K562 (cell line): Measurements from ENCODE around the gene TAF4. TPM values are rescaled to one million over a fixed set of nuclear protein-coding genes. Genes with fewer than 3 reads are reported as not detected.

Source experiments
- MCM7 ChIP-seq, 2 experiments: fragments of 450-650 bp; IDR thresholded peaks; 2 replicates each; pipeline ENCODE4 v1.6.1; 2016 to 2018
- POLR3G ChIP-seq: IDR thresholded peaks from 2 replicates; pipeline ENCODE4 v1.6.1; 2011; ENCODE audit not compliant: insufficient read length, insufficient replicate concordance; ENCODE audit errors: extremely low read depth
- PYGO2 ChIP-seq: fragments of 450-650 bp; IDR thresholded peaks from 2 replicates; pipeline ENCODE4 v1.6.1; 2016; ENCODE audit warnings: mild to moderate bottlenecking, missing genetic modification characterization, moderate library complexity, missing compliant biosample characterization
- polyA plus RNA-seq, 8 experiments: library from polyadenylated mRNA; depleted of rRNA in 4 of 8; stranded (reverse) in 5 of 8; unstranded in 3 of 8; fragments of >200 nt; fragmentation: Nextera tagmentation in 2 of 8; fragmentation: Illumina TruSeq in 1 of 8; extraction: Ambion mirVana in 2 of 8; extraction: Trizol in 1 of 8; gene quantifications; 2 replicates each; pipeline versions ENCODE4 v1.2.1 to v1.2.3, GENCODE V29; 2011 to 2014; ENCODE audit warnings: inconsistent platforms in 1 of 8, missing spikeins in 1 of 8
- total RNA-seq, 7 experiments: library from RNA; depleted of rRNA in 6 of 7; stranded (reverse); fragments of >200 nt in 6 of 7; fragmentation: Illumina TruSeq in 2 of 7; extraction: Trizol in 2 of 7; gene quantifications; 2 replicates each; pipeline versions ENCODE4 v1.2.1 to v1.2.3, GENCODE V29; 2011 to 2021; ENCODE audit warnings: low replicate concordance in 1 of 7
- TF ChIP-seq, protein P1 (sequence below), 2 experiments: fragments of 450-650 bp; IDR thresholded peaks; 2 replicates each; pipeline ENCODE4 v1.6.1; 2016; ENCODE audit warnings: mild to moderate bottlenecking in 2 of 2, borderline replicate concordance in 1 of 2, low read depth in 1 of 2, moderate library complexity in 1 of 2
- TF ChIP-seq, protein P2 (sequence below): fragments of 450-650 bp; IDR thresholded peaks from 2 replicates; pipeline ENCODE4 v1.6.1; 2016; ENCODE audit warnings: mild to moderate bottlenecking

Gene TAF4
- total and polyA plus RNA-seq, 9 of the 15 experiments (the other 6 are each of a cell fraction or from before 2014, with no cell fraction given), result 0.44 to 28.3 (median 5.6) TPM

DNA sequence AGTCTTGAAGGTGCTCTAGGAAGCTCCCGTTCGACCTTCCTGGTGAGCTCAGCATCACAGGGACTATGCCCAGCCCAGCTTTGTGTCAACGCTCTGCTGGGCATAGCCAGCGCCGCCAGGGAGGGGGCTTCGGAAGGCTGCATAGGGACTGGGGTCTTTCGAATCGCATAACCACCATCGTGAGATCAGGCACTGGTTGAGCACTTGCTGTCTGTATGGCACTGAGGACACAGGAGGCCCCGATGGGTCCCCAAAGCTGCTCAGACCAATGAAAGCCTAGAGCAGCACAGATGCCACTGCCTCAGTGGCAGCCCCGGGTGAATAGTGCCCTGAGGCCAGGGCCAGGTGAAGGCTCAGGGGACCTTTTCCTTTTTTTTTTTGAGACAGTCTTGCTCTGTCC is 96.7 kb downstream of the TAF4 start (continued):
- TF ChIP-seq PYGO2 (tag) (no peak), POLR3G (no peak), MCM7 (IDR thresholded peaks at IDR 0.05) (no peak)
- TF ChIP-seq, protein P1, sequence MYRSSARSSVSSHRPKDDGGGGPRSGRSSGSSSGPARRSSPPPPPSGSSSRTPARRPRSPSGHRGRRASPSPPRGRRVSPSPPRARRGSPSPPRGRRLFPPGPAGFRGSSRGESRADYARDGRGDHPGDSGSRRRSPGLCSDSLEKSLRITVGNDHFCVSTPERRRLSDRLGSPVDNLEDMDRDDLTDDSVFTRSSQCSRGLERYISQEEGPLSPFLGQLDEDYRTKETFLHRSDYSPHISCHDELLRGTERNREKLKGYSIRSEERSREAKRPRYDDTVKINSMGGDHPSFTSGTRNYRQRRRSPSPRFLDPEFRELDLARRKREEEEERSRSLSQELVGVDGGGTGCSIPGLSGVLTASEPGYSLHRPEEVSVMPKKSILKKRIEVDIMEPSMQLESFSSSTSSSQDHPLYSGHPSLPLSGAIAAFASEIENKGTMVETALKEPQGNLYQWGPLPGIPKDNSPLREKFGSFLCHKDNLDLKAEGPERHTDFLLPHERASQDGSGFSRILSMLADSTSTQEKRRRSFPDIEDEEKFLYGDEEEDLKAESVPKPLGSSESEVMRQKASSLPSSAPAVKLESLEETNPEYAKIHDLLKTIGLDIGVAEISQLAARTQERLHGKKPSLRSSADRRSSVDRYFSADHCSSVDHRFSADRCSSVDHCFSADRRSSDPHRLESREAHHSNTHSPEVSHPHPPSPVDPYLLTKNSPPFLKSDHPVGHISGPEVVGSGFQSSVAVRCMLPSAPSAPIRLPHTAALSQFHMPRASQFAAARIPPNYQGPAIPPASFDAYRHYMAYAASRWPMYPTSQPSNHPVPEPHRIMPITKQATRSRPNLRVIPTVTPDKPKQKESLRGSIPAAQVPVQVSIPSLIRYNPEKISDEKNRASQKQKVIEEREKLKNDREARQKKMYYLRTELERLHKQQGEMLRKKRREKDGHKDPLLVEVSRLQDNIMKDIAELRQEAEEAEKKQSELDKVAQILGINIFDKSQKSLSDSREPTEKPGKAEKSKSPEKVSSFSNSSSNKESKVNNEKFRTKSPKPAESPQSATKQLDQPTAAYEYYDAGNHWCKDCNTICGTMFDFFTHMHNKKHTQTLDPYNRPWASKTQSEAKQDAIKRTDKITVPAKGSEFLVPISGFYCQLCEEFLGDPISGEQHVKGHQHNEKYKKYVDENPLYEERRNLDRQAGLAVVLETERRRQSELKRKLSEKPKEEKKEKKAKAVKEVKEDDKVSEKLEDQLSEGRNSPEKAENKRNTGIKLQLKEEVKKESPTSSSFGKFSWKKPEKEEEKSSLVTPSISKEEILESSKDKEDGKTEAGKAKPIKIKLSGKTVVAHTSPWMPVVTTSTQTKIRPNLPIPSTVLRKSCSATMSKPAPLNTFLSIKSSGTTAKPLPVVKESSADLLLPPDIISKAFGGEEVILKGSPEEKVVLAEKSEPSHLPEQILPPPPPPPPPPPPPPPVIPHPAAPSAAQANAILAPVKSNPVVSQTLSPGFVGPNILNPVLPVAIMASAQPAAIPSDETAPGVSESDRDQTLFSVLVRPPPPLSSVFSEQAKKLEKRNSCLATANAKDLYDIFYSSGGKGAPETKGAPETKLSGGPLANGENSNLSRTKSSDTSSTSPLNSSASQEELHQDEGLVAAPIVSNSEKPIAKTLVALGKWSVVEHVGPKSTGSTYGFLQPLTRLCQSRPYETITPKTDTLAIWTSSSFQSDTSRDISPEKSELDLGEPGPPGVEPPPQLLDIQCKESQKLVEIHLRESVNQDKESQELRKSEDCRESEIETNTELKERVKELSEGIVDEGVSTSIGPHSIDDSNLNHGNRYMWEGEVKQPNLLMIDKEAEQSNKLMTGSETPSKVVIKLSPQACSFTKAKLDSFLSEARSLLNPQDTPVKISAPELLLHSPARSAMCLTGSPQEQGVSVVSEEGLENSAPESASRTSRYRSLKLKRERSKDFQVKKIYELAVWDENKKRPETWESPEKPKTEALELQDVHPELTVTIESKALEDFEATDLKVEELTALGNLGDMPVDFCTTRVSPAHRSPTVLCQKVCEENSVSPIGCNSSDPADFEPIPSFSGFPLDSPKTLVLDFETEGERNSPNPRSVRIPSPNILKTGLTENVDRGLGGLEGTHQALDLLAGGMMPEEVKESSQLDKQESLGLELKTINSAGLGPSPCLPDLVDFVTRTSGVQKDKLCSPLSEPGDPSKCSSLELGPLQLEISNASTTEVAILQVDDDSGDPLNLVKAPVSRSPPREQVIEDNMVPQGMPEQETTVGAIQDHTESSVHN (IDR thresholded peaks at IDR 0.05; ENCODE audit: borderline replicate concordance in 1 of 2, low read depth in 1 of 2), result no peak
- TF ChIP-seq, protein P2, sequence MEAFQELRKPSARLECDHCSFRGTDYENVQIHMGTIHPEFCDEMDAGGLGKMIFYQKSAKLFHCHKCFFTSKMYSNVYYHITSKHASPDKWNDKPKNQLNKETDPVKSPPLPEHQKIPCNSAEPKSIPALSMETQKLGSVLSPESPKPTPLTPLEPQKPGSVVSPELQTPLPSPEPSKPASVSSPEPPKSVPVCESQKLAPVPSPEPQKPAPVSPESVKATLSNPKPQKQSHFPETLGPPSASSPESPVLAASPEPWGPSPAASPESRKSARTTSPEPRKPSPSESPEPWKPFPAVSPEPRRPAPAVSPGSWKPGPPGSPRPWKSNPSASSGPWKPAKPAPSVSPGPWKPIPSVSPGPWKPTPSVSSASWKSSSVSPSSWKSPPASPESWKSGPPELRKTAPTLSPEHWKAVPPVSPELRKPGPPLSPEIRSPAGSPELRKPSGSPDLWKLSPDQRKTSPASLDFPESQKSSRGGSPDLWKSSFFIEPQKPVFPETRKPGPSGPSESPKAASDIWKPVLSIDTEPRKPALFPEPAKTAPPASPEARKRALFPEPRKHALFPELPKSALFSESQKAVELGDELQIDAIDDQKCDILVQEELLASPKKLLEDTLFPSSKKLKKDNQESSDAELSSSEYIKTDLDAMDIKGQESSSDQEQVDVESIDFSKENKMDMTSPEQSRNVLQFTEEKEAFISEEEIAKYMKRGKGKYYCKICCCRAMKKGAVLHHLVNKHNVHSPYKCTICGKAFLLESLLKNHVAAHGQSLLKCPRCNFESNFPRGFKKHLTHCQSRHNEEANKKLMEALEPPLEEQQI, result no peak
